Skeletal muscle cell (primary cell): Measurements from ENCODE around the gene TAF10.

Experiments
- DNase-seq: peaks from one replicate; pipeline ENCODE4 v3.0.0-alpha.2; 2010; ENCODE audit warnings: low read depth
- H3K4me3 ChIP-seq: 2 replicates; pipeline ENCODE4 v1.5.1; 2011; ENCODE audit warnings: low read depth, mild to moderate bottlenecking, control low read depth, low read length, moderate library complexity

The TAF10 gene

GRCh38 chr11:6626971-6627761 lies 15.2 kb upstream of the TAF10 start:
- no peak overlapping the region for H3K4me3 ChIP-seq
- DNase-seq, result no peak

- no peak for DNase-seq
- no peak overlapping the region for H3K4me3 ChIP-seq
Observed at GRCh38 chr11:6625832-6626420, 13.9 kb upstream of the TAF10 start.

- H3K4me3 ChIP-seq, result no peak overlapping the region
- no peak for DNase-seq
Observed at GRCh38 chr11:6625156-6625831, 13.3 kb upstream of the TAF10 start.

- no peak for DNase-seq
- H3K4me3 ChIP-seq, result no peak overlapping the region
Observed at GRCh38 chr11:6623391-6624363, 11.7 kb upstream of the TAF10 start.

- H3K4me3 ChIP-seq, result no peak overlapping the region
- DNase-seq, result no peak
Observed at GRCh38 chr11:6622261-6623171, 10.5 kb upstream of the TAF10 start.

GRCh38 chr11:6621711-6622211 lies 9.7 kb upstream of the TAF10 start:
- DNase-seq, result no peak
- H3K4me3 ChIP-seq, result no peak overlapping the region

GRCh38 chr11:6620636-6621035 lies 8.6 kb upstream of the TAF10 start:
- no peak for DNase-seq
- H3K4me3 ChIP-seq, result no peak overlapping the region

- H3K4me3 ChIP-seq, result peak within 1 kb of the TSS; percentile 93
- DNase-seq, result peak; percentile 78
Observed at GRCh38 chr11:6619004-6619745, 7.2 kb upstream of the TAF10 start, which contains the start of gene TPP1. TSS of gene TPP1 (minus strand) at chr11:6619422. CDS start at chr11:6619400, 22 bp downstream.

GRCh38 chr11:6618117-6619003 lies 6.3 kb upstream of the TAF10 start:
- peak; percentile 35 for DNase-seq
- peak overlapping the region; percentile 93 for H3K4me3 ChIP-seq

- no peak overlapping the region for H3K4me3 ChIP-seq
- no peak for DNase-seq
Observed at GRCh38 chr11:6617315-6617781, 5.3 kb upstream of the TAF10 start.

GRCh38 chr11:6616596-6617250 lies 4.7 kb upstream of the TAF10 start:
- H3K4me3 ChIP-seq, result no peak overlapping the region
- DNase-seq, result no peak

- DNase-seq, result no peak
- no peak overlapping the region for H3K4me3 ChIP-seq
Observed at GRCh38 chr11:6615882-6616585, 4.0 kb upstream of the TAF10 start.

- no peak for DNase-seq
- H3K4me3 ChIP-seq, result no peak overlapping the region
Observed at GRCh38 chr11:6615046-6615445, 3.0 kb upstream of the TAF10 start.

- no peak overlapping the region for H3K4me3 ChIP-seq
- DNase-seq, result no peak
Observed at GRCh38 chr11:6614446-6614845, 2.4 kb upstream of the TAF10 start.

- H3K4me3 ChIP-seq, result no peak overlapping the region
- DNase-seq, result no peak
Observed at GRCh38 chr11:6613496-6613895, 1.5 kb upstream of the TAF10 start.

- peak overlapping the region; percentile 77 for H3K4me3 ChIP-seq
- no peak for DNase-seq
Observed at GRCh38 chr11:6611963-6612212, 128 bp downstream of the TAF10 start.
